BJ (cell line): ENCODE measurements around the gene MSTO1. TPM values are rescaled to one million over a fixed set of nuclear protein-coding genes. Genes with fewer than 3 reads are reported as not detected.
"Not testable (repeated sequence)": the region's sequence is repeated elsewhere in the genome, so short reads cannot be mapped to it uniquely, and the experiment has no call there.

ENCODE experiments used
- CTCF ChIA-PET: fragments of 350-600 bp; formaldehyde crosslinking; extraction: SDS; loops from one replicate; lab custom pipeline; 2021; ENCODE audit warnings: antibody characterized with exemption, inconsistent platforms; lab: Yijun Ruan, JAX
- POLR2A ChIA-PET: fragments of 300-600 bp; sonication (Branson Sonifier 250); formaldehyde crosslinking; extraction: SDS; loops from one replicate; lab custom pipeline; 2021; ENCODE audit warnings: antibody characterized with exemption; lab: Charles Lee
- DNase-seq: peaks from one replicate; pipeline ENCODE4 v3.0.0-alpha.2; 2011; ENCODE audit warnings: low read depth
- H3K27me3 ChIP-seq: 2 replicates; pipeline ENCODE4 v1.6.0; 2011; ENCODE audit warnings: low read length; ENCODE audit not compliant: control insufficient read depth, insufficient read depth
- H3K36me3 ChIP-seq: 2 replicates; pipeline ENCODE4 v1.5.1; 2011; ENCODE audit warnings: low read length; ENCODE audit not compliant: control insufficient read depth, insufficient read depth
- H3K4me3 ChIP-seq: 2 replicates; pipeline ENCODE4 v1.5.1; 2011; ENCODE audit warnings: low read depth, mild to moderate bottlenecking, control low read depth, low read length
- CTCF ChIP-seq: IDR thresholded peaks from 2 replicates; pipeline ENCODE4 v1.5.1; 2011; ENCODE audit warnings: low read depth, mild to moderate bottlenecking, control low read depth, inconsistent platforms, low read length, moderate library complexity; ENCODE audit not compliant: insufficient read depth
- polyA plus RNA-seq: library from polyadenylated mRNA; depleted of rRNA; stranded (reverse); fragments of >200 nt; gene quantifications from 2 replicates; pipeline ENCODE4 v1.2.3, GENCODE V29; 2011

The MSTO1 gene
- polyA plus RNA-seq, 1 experiment: 28.6 TPM

- POLR2A ChIA-PET: no interaction called here
- no peak for TF ChIP-seq CTCF
- H3K36me3 ChIP-seq: no peaks in the 10 kb centered on the region
- CTCF ChIA-PET: interaction anchor here (0.7 to 4.7 kb wide), 4 partner anchors 51 to 511 kb away, joined by 3 to 39 read pairs (median 6); no protein-coding TSS in a partner anchor
- no peak overlapping the region for H3K4me3 ChIP-seq
- DNase-seq: no peak
- H3K27me3 ChIP-seq: no peaks in the 10 kb centered on the region
These were observed 13.2 kb upstream of the MSTO1 start for GRCh38 chr1:155596864-155597263.

GRCh38 chr1:155598842-155599331 lies 11.1 kb upstream of the MSTO1 start:
- ChIA-PET POLR2A (no interaction called here), CTCF (interaction anchor here (0.5 to 4.7 kb wide), 5 partner anchors 48 to 431 kb away, joined by 3 to 39 read pairs (median 4); no protein-coding TSS in a partner anchor)
- Histone ChIP-seq H3K36me3 (no peaks in the 10 kb centered on the region), H3K27me3 (no peaks in the 10 kb centered on the region), H3K4me3 (peak overlapping the region; percentile 1; the same call in 1 of the 2 replicates)
- peak; percentile 32 for TF ChIP-seq CTCF
- DNase-seq: no peak

- H3K4me3 ChIP-seq, POLR2A ChIA-PET, H3K27me3 ChIP-seq, H3K36me3 ChIP-seq, DNase-seq, CTCF ChIA-PET: not testable (repeated sequence)
These were observed 10.0 kb upstream of the MSTO1 start for GRCh38 chr1:155599828-155600572.

- no peak for DNase-seq
- ChIA-PET CTCF (interaction anchor here (0.9 to 1.0 kb wide), 2 partner anchors 15 to 358 kb away, joined by 3 read pairs; no protein-coding TSS in a partner anchor), POLR2A (interaction anchor here (0.6 kb wide), 1 partner anchor 364 kb away, joined by 3 read pairs; no protein-coding TSS in a partner anchor)
- H3K4me3 ChIP-seq: no peak overlapping the region
- no peak for TF ChIP-seq CTCF
- no peaks in the 10 kb centered on the region; the same call in none of the 2 replicates for H3K36me3 ChIP-seq
- no peaks in the 10 kb centered on the region for H3K27me3 ChIP-seq
These were observed 2.3 kb upstream of the MSTO1 start for GRCh38 chr1:155607708-155608107.

- TF ChIP-seq CTCF: no peak
- POLR2A ChIA-PET: no interaction called here
- CTCF ChIA-PET: interaction anchor here (1.1 to 1.2 kb wide), 2 partner anchors 348 to 358 kb away, joined by 3 read pairs; no protein-coding TSS in a partner anchor
- Histone ChIP-seq H3K4me3 (no peak overlapping the region), H3K27me3 (no peaks in the 10 kb centered on the region), H3K36me3 (no peaks in the 10 kb centered on the region; the same call in none of the 2 replicates)
- no peak for DNase-seq
These were observed 1.2 kb upstream of the MSTO1 start for GRCh38 chr1:155608888-155609225.

- CTCF ChIA-PET, POLR2A ChIA-PET, DNase-seq, H3K36me3 ChIP-seq, H3K27me3 ChIP-seq: not testable (repeated sequence)
- H3K4me3 ChIP-seq: peak overlapping the region; percentile 65
These were observed 234 bp downstream of the MSTO1 start for GRCh38 chr1:155610257-155610647.

- not testable (repeated sequence) for DNase-seq
These were observed 3.2 kb downstream of the MSTO1 start for GRCh38 chr1:155613226-155613625.

More at GRCh38 chr1:155613226-155613625, 3.2 kb downstream of the MSTO1 start:
- H3K27me3 ChIP-seq, H3K36me3 ChIP-seq, POLR2A ChIA-PET, H3K4me3 ChIP-seq, CTCF ChIA-PET: not testable (repeated sequence)
